ENCODE measurements around the gene CNKSR3. TPM values are rescaled to one million over a fixed set of nuclear protein-coding genes. Genes with fewer than 3 reads are reported as not detected.
A peak's percentile ranks its signal among the peaks of the same experiment; 100 is the strongest.

Gene CNKSR3
- polyA plus RNA-seq, 3 donors, result not detected

DNA sequence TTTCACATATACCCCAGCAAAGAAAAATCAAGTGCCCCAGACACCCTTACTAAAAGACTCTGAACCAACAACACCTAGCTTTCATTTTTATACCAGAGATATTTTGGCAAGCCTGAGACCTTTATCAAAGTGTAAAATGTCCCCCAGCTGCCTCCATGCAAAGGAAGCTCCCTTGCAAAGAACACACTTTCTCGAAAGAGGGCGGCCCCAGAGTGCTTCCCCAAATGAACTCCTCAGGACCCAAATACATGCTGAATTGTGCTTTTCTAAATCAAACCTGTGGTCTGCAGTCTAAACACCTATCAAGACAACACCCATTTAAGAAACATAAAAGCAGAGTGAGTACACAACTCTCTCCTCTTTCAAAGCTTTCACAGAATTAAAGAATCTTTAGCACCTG, 154.4 kb downstream of the CNKSR3 start:
- Histone ChIP-seq H3K27ac (ENCODE audit: low read depth in 1 of 2, low read length in 2 of 2) (peak overlapping the region; percentile 83 to 88), H3K4me2 (replicated peaks; ENCODE audit: extremely low read depth, low read length, poor library complexity, severe bottlenecking) (peak overlapping the region; percentile 74), H3K36me3 (replicated peaks in 1 of 2; ENCODE audit: control insufficient read depth in 1 of 2, insufficient read depth in 2 of 2, low read length in 2 of 2) (no peaks in the 10 kb centered on the region), H2AFZ (ENCODE audit: insufficient read depth, low read depth, low read length, poor library complexity, severe bottlenecking) (no peak overlapping the region), H3K4me3 (replicated peaks in 1 of 3; ENCODE audit: low read depth in 2 of 3, low read length in 3 of 3) (peak overlapping the region; percentile 44 to 76 (median 75)), H3K9me3 (replicated peaks in 1 of 2; ENCODE audit: control insufficient read depth in 1 of 2, insufficient read depth in 1 of 2, low read length in 2 of 2) (no peaks in the 10 kb centered on the region), H3K79me2 (ENCODE audit: insufficient read depth, low read length) (peaks cover 48% of the 10 kb centered on the region), H3K27me3 (ENCODE audit: control insufficient read depth in 2 of 2, insufficient read depth in 2 of 2, low read length in 2 of 2) (no peaks in the 10 kb centered on the region), H3K9ac (ENCODE audit: insufficient read depth, low read length, poor library complexity, severe bottlenecking) (peak overlapping the region; percentile 16), H4K20me1 (ENCODE audit: insufficient read depth, low read length) (peaks cover 20% of the 10 kb centered on the region), H3K4me1 (ENCODE audit: control insufficient read depth in 1 of 2, insufficient read depth in 2 of 2, low read length in 2 of 2) (peaks cover 77 to 89% of the 10 kb centered on the region in 2 donors)
- peak in 2 of 3 donors; percentile 31 to 51 for DNase-seq
- Mint-ChIP-seq H3K36me3 (peaks cover 2 to 18% of the 10 kb centered on the region in 2 donors), H3K27me3 (ENCODE audit: low read depth in 3 of 3) (peaks cover 0 to 3% (median 0%) of the 10 kb centered on the region in 3 donors), H3K4me1 (peaks cover 89% of the 10 kb centered on the region), H3K27ac (peak overlapping the region; percentile 91 to 98 (median 97)), H3K4me3 (peak overlapping the region; percentile 68 to 82), H3K9me3 (peaks cover 0 to 10% (median 0%) of the 10 kb centered on the region in 7 donors)
- TF ChIP-seq CTCF (IDR thresholded peaks at IDR 0.05), result no peak
- intact Hi-C loops (cut with micrococcal nuclease), result loop anchor here (5.0 to 10.0 kb wide), 2 partner anchors 54 to 221 kb away; no protein-coding TSS in a partner anchor
- 11% methylated on average over 2 of the region's 2 CpGs for WGBS (ENCODE audit: insufficient coverage)

- peaks cover 75 to 83% of the 10 kb centered on the region in 2 donors for H3K4me1 ChIP-seq (ENCODE audit: control insufficient read depth in 1 of 2, insufficient read depth in 2 of 2, low read length in 2 of 2)
- peaks cover 66% of the 10 kb centered on the region for H3K79me2 ChIP-seq (ENCODE audit: insufficient read depth, low read length)
- no peak overlapping the region for H2AFZ ChIP-seq (ENCODE audit: insufficient read depth, low read depth, low read length, poor library complexity, severe bottlenecking)
- H3K4me1 Mint-ChIP-seq, result peaks cover 80% of the 10 kb centered on the region
- H3K27ac ChIP-seq (ENCODE audit: low read depth in 1 of 2, low read length in 2 of 2), result peak overlapping the region; percentile 57 to 83
- H3K4me3 Mint-ChIP-seq, result peak overlapping the region; percentile 68 to 87
- H3K9me3 ChIP-seq (replicated peaks in 1 of 2; ENCODE audit: control insufficient read depth in 1 of 2, insufficient read depth in 1 of 2, low read length in 2 of 2), result no peaks in the 10 kb centered on the region
- H3K36me3 Mint-ChIP-seq, result peaks cover 2 to 18% of the 10 kb centered on the region in 2 donors
- TF ChIP-seq CTCF (IDR thresholded peaks at IDR 0.05), result no peak
- H3K9ac ChIP-seq (ENCODE audit: insufficient read depth, low read length, poor library complexity, severe bottlenecking), result peak overlapping the region; percentile 7
- intact Hi-C loops (cut with micrococcal nuclease), result loop anchor here (5.0 to 10.0 kb wide), 2 partner anchors 202 to 220 kb away; no protein-coding TSS in a partner anchor
- peaks cover 26% of the 10 kb centered on the region for H4K20me1 ChIP-seq (ENCODE audit: insufficient read depth, low read length)
- H3K27me3 ChIP-seq (ENCODE audit: control insufficient read depth in 2 of 2, insufficient read depth in 2 of 2, low read length in 2 of 2), result no peaks in the 10 kb centered on the region
- peak overlapping the region; percentile 74 for H3K4me2 ChIP-seq (replicated peaks; ENCODE audit: extremely low read depth, low read length, poor library complexity, severe bottlenecking)
- WGBS (ENCODE audit: insufficient coverage), result 79% methylated on average over 8 of the region's 8 CpGs
- H3K27me3 Mint-ChIP-seq (ENCODE audit: low read depth in 3 of 3), result no peaks in the 10 kb centered on the region
- no peak for DNase-seq
- H3K9me3 Mint-ChIP-seq, result peaks cover 0 to 7% (median 0%) of the 10 kb centered on the region in 7 donors
- H3K36me3 ChIP-seq (replicated peaks in 1 of 2; ENCODE audit: control insufficient read depth in 1 of 2, insufficient read depth in 2 of 2, low read length in 2 of 2), result no peaks in the 10 kb centered on the region
- peak overlapping the region; percentile 23 to 76 (median 28) for H3K4me3 ChIP-seq (replicated peaks in 1 of 3; ENCODE audit: low read depth in 2 of 3, low read length in 3 of 3)
- H3K27ac Mint-ChIP-seq, result peak overlapping the region; percentile 91 to 98 (median 97)
Observed at GRCh38 chr6:154354265-154354777, 156.2 kb downstream of the CNKSR3 start.

Measured in CD14-positive monocyte (primary cell).